SK-N-SH (cell line): ENCODE data around the gene COQ6.

Experiments
- ELF1 ChIP-seq: IDR thresholded peaks from 2 replicates; pipeline ENCODE4 v1.4.0; 2012
- MAX ChIP-seq: IDR thresholded peaks from 2 replicates; pipeline ENCODE4 v1.4.0; 2012; ENCODE audit warnings: low read depth
- NFIC ChIP-seq: IDR thresholded peaks from 2 replicates; pipeline ENCODE4 v1.4.0; 2012; ENCODE audit warnings: borderline replicate concordance
- RAD21 ChIP-seq: IDR thresholded peaks from 2 replicates; pipeline ENCODE4 v1.6.1; 2012; ENCODE audit warnings: mild to moderate bottlenecking, low read length
- TEAD4 ChIP-seq: IDR thresholded peaks from 2 replicates; pipeline ENCODE4 v1.4.0; 2012; ENCODE audit warnings: mild to moderate bottlenecking, borderline replicate concordance; ENCODE audit not compliant: insufficient read depth
- TF ChIP-seq, protein P1 (sequence below): fragments of 200-600 bp; sonication (generic); IDR thresholded peaks from 2 replicates; pipeline ENCODE4 v1.6.1; 2017; ENCODE audit warnings: antibody characterized with exemption, mild to moderate bottlenecking, moderate library complexity
- TF ChIP-seq, protein P2 (sequence below): IDR thresholded peaks from 2 replicates; pipeline ENCODE4 v1.4.0; 2012; ENCODE audit warnings: low read depth, borderline replicate concordance

DNA sequence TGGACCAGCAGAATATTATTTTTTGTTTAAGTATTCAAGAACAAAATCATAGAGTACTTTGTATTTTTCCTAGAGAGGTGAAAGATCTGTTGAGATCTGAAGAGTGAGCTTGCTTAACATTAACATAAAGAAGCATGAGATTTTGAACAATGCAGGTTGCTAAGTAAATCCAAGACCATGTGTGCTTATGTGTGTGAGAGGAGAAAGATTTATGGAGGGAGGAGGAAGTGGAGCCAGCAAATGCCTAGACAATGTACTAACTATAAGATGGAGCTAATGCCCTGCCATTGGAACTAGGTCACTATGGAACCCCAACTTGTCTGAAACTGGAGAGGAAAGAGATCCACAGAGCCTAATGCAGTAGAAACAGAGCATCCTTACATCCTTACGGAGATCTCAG, 13.6 kb upstream of the COQ6 start:
- TF ChIP-seq, protein P1, sequence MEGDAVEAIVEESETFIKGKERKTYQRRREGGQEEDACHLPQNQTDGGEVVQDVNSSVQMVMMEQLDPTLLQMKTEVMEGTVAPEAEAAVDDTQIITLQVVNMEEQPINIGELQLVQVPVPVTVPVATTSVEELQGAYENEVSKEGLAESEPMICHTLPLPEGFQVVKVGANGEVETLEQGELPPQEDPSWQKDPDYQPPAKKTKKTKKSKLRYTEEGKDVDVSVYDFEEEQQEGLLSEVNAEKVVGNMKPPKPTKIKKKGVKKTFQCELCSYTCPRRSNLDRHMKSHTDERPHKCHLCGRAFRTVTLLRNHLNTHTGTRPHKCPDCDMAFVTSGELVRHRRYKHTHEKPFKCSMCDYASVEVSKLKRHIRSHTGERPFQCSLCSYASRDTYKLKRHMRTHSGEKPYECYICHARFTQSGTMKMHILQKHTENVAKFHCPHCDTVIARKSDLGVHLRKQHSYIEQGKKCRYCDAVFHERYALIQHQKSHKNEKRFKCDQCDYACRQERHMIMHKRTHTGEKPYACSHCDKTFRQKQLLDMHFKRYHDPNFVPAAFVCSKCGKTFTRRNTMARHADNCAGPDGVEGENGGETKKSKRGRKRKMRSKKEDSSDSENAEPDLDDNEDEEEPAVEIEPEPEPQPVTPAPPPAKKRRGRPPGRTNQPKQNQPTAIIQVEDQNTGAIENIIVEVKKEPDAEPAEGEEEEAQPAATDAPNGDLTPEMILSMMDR: no peak
- TF ChIP-seq NFIC (no peak), ELF1 (no peak), MAX (no peak), TEAD4 (no peak), RAD21 (no peak)
- TF ChIP-seq, protein P2, sequence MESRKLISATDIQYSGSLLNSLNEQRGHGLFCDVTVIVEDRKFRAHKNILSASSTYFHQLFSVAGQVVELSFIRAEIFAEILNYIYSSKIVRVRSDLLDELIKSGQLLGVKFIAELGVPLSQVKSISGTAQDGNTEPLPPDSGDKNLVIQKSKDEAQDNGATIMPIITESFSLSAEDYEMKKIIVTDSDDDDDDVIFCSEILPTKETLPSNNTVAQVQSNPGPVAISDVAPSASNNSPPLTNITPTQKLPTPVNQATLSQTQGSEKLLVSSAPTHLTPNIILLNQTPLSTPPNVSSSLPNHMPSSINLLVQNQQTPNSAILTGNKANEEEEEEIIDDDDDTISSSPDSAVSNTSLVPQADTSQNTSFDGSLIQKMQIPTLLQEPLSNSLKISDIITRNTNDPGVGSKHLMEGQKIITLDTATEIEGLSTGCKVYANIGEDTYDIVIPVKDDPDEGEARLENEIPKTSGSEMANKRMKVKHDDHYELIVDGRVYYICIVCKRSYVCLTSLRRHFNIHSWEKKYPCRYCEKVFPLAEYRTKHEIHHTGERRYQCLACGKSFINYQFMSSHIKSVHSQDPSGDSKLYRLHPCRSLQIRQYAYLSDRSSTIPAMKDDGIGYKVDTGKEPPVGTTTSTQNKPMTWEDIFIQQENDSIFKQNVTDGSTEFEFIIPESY: no peak
